HEK293T (cell line): ENCODE measurements around the gene INA.

Experiments
- BHLHE40 ChIP-seq: fragments of 450-650 bp; IDR thresholded peaks from 2 replicates; pipeline ENCODE4 v1.6.1; 2016; ENCODE audit warnings: mild to moderate bottlenecking, moderate library complexity, borderline replicate concordance
- CTBP1 ChIP-seq: fragments of 450-650 bp; IDR thresholded peaks from 2 replicates; pipeline ENCODE4 v1.6.1; 2016; ENCODE audit warnings: borderline replicate concordance
- ELF4 ChIP-seq: fragments of 450-650 bp; IDR thresholded peaks from 2 replicates; pipeline ENCODE4 v1.6.1; 2017; ENCODE audit warnings: antibody characterized with exemption
- FOXA1 ChIP-seq: fragments of 450-650 bp; IDR thresholded peaks from 2 replicates; pipeline ENCODE4 v1.6.1; 2016; ENCODE audit warnings: mild to moderate bottlenecking
- FOXK2 ChIP-seq: fragments of 450-650 bp; IDR thresholded peaks from 2 replicates; pipeline ENCODE4 v1.6.1; 2016; ENCODE audit warnings: mild to moderate bottlenecking
- FOXM1 ChIP-seq: fragments of 450-650 bp; IDR thresholded peaks from 2 replicates; pipeline ENCODE4 v1.6.1; 2017; ENCODE audit warnings: mild to moderate bottlenecking, borderline replicate concordance
- L3MBTL2 ChIP-seq: fragments of 450-650 bp; conservative IDR thresholded peaks from 2 replicates; pipeline ENCODE4 v1.6.1; 2016; ENCODE audit warnings: mild to moderate bottlenecking
- SP1 ChIP-seq: fragments of 450-650 bp; IDR thresholded peaks from 2 replicates; pipeline ENCODE4 v1.6.1; 2017
- SUZ12 ChIP-seq: fragments of 450-650 bp; IDR thresholded peaks from 2 replicates; pipeline ENCODE4 v1.6.1; 2016; ENCODE audit warnings: mild to moderate bottlenecking
- TARDBP ChIP-seq: fragments of 450-650 bp; IDR thresholded peaks from 2 replicates; pipeline ENCODE4 v1.6.1; 2016
- ZNF384 ChIP-seq: fragments of 450-650 bp; IDR thresholded peaks from 2 replicates; pipeline ENCODE4 v1.6.1; 2016
- TF ChIP-seq, protein P1 (sequence below): fragments of 450-650 bp; IDR thresholded peaks from 2 replicates; pipeline ENCODE4 v1.6.1; 2016

GRCh38 chr10:103265717-103266329, 11.1 kb upstream of the INA start:
- TF ChIP-seq BHLHE40: no peak
- no peak for TF ChIP-seq SP1
- no peak for TF ChIP-seq CTBP1
- no peak for TF ChIP-seq FOXA1
- no peak for TF ChIP-seq SUZ12
- no peak for TF ChIP-seq TARDBP
- TF ChIP-seq ZNF384: no peak
- no peak for TF ChIP-seq FOXM1
- no peak for TF ChIP-seq FOXK2
- TF ChIP-seq L3MBTL2: no peak
- TF ChIP-seq, protein P1, sequence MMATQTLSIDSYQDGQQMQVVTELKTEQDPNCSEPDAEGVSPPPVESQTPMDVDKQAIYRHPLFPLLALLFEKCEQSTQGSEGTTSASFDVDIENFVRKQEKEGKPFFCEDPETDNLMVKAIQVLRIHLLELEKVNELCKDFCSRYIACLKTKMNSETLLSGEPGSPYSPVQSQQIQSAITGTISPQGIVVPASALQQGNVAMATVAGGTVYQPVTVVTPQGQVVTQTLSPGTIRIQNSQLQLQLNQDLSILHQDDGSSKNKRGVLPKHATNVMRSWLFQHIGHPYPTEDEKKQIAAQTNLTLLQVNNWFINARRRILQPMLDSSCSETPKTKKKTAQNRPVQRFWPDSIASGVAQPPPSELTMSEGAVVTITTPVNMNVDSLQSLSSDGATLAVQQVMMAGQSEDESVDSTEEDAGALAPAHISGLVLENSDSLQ: no peak
- no peak for TF ChIP-seq ELF4
